Stomach (tissue), 4 donors: ENCODE results near the gene TMEM217.

Source experiments
- CTCF ChIP-seq, 7 experiments: fragments of 450-650 bp in 4 of 7; fragments of 200-600 bp in 3 of 7; sonication (generic) in 3 of 7; IDR thresholded peaks; one replicate each; pipeline ENCODE4 v1.5.1; 2016 to 2019; ENCODE audit warnings: antibody characterized with exemption in 7 of 7, control low read depth in 2 of 7, mild to moderate bottlenecking in 1 of 7
- POLR2A ChIP-seq, 4 donors: fragments of 450-650 bp; IDR thresholded peaks; one replicate each; pipeline ENCODE4 v1.6.1; 2016; ENCODE audit warnings: antibody characterized with exemption in 4 of 4, control low read depth in 2 of 4, mild to moderate bottlenecking in 1 of 4, moderate library complexity in 1 of 4

DNA sequence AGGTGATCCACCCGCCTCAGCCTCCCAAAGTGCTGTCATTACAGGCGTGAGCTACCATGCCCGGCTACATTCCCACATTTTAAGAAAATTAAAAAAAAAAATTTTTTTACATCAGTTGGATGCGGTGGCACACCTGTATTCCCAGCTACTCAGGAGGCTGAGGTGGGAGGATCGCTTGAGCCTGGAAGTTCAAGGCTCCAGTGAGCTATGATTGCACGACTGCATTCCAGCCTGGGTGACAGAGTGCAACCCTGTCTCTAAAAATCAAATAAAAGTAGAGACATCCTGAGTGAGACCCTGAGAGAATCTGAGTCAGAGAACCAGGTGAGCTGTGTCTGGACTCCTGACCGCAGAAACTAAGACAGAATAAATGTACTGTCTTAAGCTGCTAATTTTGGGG is 49.2 kb downstream of the TMEM217 start:
- TF ChIP-seq CTCF (IDR thresholded peaks at IDR 0.05) (no peak), POLR2A (IDR thresholded peaks at IDR 0.05) (no peak)
